Esophagus squamous epithelium (tissue), 4 donors: ENCODE data around the gene STARD9.

Experiments used
- POLR2A ChIP-seq, 4 donors: fragments of 450-650 bp; IDR thresholded peaks; one replicate each; pipeline ENCODE4 v1.6.1; 2017; ENCODE audit warnings: antibody characterized with exemption in 4 of 4, mild to moderate bottlenecking in 4 of 4, moderate library complexity in 3 of 4
- TF ChIP-seq, protein P1 (sequence below), 6 experiments: fragments of 450-650 bp in 4 of 6; fragments of 200-600 bp in 2 of 6; sonication (generic) in 2 of 6; IDR thresholded peaks; one replicate each; pipeline ENCODE4 v1.5.1; 2016 to 2019; ENCODE audit warnings: antibody characterized with exemption in 6 of 6, mild to moderate bottlenecking in 4 of 6, moderate library complexity in 4 of 6

GRCh38 chr15:42582569-42583375 is 7.4 kb downstream of the STARD9 start:
- TF ChIP-seq POLR2A (IDR thresholded peaks at IDR 0.05), result no peak
- TF ChIP-seq, protein P1, sequence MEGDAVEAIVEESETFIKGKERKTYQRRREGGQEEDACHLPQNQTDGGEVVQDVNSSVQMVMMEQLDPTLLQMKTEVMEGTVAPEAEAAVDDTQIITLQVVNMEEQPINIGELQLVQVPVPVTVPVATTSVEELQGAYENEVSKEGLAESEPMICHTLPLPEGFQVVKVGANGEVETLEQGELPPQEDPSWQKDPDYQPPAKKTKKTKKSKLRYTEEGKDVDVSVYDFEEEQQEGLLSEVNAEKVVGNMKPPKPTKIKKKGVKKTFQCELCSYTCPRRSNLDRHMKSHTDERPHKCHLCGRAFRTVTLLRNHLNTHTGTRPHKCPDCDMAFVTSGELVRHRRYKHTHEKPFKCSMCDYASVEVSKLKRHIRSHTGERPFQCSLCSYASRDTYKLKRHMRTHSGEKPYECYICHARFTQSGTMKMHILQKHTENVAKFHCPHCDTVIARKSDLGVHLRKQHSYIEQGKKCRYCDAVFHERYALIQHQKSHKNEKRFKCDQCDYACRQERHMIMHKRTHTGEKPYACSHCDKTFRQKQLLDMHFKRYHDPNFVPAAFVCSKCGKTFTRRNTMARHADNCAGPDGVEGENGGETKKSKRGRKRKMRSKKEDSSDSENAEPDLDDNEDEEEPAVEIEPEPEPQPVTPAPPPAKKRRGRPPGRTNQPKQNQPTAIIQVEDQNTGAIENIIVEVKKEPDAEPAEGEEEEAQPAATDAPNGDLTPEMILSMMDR (IDR thresholded peaks at IDR 0.05), result no peak
